HL-60/S4 treated with phorbol 12-myristate 13-acetate at 8.2 ng/mL for 4 days and 3 days (cell line): ENCODE measurements around the gene RAI14.
"Not testable (repeated sequence)": the region's sequence is repeated elsewhere in the genome, so short reads cannot be mapped to it uniquely, and the experiment has no call there.

Experiments used
- in situ Hi-C: fragments of 300-500 bp; cut with MboI; formaldehyde crosslinking; loops from 2 replicates; pipeline ENCODE4 v1.15.0; 2022; ENCODE audit warnings: low sequenced_read_pairs

The RAI14 gene

DNA sequence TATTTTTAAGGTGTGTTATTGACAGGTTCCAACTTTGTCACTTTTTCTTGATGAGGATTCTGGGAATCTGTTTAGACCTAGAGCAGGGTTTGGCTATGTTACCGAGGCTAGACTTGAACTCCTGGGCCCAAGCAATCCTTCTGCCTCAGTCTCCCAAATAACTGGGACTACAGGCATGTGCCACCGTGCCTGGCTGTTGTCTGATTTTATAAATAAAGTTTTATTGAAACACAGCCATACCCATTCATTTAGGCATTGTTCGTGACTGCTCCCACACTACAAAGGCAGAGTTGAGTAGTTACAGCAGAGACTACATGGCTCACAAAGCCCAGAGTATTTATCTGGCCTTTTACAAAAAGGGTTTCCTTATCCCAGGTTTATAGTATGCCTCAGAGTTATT lies 102.4 kb downstream of the RAI14 start:
- in situ Hi-C loops = no loop called here

DNA sequence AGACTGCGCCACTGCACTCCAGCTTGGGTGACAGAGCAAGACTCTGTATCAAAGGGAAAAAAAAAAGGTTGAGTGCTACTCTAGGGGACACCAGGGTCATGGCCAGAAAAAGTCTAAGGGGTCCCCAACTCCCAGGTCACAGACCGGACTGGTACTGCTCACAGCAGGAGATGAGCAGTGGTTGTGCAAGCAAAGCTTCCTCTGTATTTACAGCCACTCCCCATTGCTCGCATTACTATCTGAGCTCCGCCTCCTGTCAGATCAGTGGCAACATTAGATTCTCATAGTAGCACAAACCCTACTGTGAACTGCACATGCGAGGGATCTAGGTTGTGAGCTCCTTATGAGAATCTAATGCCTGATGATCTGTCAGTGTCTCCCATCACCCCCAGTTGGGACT lies 103.1 kb downstream of the RAI14 start:
- in situ Hi-C loops = not testable (repeated sequence)

DNA sequence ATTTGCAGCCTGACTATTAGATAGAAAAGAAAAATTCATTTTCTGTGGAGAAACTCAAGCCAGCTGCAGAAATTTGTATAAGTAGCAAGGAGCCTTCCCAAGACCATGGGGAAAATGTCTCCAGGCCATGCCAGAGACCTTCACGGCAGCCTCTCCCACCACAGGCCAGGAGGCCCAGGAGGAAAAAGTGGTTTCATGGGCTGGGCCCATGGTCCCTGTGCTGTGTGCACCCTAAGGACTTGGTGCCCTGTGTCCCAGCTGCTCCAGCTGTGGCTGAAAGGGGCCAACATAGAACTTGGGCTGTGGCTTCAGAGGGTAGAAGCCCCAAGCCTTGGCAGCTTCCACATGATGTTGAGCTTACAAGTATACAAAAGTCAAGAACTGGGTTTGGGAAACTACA lies 109.5 kb downstream of the RAI14 start:
- in situ Hi-C loops = no loop called here

DNA sequence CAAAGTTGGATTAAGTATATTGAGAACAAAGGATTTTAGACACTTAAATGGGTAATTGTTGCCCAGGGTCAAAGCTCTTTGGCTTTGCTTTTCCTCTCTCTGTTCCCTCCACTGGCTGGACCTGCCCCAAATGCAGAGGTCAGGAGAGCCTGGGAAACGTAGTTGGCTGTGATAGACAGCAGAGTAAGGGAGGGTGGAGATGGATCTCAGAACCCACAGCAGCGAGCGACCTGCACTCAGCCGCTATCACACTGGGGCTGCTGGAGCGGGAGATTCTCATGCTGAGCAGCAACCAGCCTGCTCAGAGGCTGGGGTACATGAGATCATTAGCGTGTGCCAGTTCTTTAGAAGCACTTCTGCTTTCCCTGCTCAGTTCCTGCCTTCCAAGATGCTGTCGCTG lies 111.1 kb downstream of the RAI14 start:
- in situ Hi-C loops = no loop called here

DNA sequence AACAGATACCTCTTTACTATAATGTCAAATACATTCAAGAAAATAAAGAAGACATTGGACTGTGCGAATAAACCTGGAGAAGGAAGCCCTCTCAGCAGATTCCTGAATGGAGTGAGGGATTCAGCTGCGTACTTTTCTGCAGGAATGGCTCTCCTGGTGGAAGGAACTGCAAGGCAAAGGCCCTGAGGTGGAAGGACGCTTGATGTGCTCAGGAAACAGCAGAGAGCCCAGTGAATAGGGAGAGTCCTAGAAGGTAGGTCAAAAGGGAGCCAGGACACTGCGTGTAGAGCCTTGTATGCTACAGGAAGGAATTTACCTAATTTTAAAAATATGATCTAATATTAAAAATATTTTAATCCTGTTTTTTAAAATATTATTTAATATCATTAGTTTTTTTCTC lies 114.4 kb downstream of the RAI14 start:
- in situ Hi-C loops = no loop called here

DNA sequence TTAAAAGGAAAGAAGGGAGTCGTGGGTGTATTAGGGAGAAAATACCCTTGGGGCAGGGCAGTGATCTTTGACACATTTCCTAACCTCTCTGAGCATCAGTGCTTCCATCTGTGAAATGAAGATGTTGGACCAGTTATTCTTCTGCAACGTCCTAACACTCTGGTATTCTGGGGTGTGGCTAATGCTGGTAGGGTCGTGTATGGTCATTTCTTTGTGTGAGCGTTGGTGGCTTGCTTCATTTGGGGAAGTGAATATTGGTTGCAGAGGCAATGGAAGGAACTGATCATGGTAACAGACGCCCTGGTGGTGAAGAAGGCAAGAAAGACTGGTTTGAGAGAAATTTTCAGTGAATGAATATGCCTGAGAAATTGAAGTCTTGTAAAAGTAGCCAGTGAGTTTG lies 114.9 kb downstream of the RAI14 start:
- in situ Hi-C loops = no loop called here

DNA sequence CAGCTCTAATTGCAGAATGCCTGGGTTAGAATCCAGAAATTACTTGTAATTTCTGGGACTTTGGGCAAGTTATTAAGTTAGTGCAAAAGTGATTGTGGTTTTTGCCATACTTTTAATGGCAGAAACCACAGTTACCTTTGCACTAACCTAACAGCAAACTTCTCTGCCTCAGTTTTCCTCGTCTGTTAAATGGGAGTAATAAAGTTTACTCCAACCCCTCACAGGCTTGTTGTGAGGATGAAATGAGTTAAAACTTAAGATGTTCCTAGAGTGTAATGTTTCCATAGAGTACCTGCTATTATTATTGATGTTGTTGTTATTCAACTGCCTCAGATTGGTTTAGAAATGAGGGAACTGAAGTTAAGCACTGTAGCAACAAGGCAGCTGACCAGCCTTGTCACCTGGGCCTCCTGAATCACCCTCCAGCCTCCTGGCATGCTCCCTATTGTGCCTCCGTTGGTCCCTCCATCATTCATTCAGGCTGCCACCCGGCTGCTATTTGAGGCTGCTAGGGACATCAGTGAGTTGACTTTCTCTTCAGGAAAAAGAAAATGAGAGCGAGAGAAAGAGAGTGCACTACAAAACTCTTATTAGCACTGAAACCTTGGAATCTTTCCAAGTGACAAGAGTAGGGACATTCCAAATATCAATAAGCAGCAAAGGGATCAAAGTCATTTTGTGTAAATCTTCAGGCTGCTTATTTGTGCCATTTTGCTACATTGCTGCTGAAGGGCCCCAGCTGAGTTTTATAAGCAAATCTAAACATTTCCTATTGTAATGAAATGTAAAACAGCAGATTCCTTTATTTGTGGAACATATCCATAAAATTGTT lies 116.4 kb downstream of the RAI14 start:
- in situ Hi-C loops = no loop called here

DNA sequence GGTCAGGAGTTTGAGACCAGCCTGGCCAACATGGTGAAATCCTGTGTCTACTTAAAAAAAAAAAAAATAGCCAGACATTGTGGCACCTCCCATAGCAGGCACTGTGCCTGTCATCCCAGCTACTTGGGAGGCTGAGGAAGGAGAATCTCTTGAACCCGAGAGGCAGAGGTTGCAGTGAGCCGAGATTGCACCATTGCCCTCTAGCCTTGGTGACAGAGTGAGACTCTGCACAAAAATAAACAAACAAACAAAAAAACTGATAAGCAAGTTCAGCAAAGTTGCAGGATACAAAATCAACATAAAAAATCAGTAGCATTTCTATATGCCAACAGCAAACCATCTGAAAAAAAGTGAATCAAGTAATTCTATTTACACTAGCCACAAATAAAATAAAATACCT lies 118.0 kb downstream of the RAI14 start:
- in situ Hi-C loops = no loop called here

DNA sequence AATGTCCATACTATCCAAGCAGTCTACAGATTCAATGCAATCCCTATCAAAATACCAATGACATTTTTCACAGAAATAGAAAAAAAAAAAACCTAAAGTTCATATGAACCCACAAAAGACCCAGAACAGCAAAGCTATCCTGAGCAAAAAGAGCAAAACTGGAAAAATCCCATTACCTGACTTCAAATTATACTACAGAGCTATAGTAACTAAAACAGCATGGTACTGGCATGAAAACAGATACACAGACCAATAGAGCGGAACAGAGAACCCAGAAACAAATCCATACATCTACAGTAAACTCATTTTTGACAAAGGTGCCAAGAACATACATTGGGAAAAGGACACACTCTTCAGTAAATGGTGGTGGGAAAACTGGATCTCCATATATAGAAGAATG lies 118.5 kb downstream of the RAI14 start:
- in situ Hi-C loops = not testable (repeated sequence)

DNA sequence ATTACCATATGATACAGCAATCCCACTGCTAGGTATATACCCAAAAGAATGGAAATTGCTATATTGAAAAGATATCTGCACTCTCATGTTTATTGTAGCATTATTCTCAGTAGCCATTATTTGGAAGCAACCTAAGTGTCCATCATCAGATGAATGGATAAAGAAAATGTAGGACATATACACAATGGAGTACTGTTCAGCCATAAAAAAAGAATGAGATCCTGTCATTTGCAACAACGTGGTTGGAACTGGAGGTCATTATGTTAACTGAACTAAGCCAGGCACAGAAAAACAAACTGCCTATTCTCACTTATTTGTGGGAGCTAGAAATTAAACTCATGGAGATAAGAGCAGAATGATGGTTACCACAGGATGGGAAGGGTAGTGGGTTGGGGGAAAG lies 119.8 kb downstream of the RAI14 start:
- in situ Hi-C loops = no loop called here

DNA sequence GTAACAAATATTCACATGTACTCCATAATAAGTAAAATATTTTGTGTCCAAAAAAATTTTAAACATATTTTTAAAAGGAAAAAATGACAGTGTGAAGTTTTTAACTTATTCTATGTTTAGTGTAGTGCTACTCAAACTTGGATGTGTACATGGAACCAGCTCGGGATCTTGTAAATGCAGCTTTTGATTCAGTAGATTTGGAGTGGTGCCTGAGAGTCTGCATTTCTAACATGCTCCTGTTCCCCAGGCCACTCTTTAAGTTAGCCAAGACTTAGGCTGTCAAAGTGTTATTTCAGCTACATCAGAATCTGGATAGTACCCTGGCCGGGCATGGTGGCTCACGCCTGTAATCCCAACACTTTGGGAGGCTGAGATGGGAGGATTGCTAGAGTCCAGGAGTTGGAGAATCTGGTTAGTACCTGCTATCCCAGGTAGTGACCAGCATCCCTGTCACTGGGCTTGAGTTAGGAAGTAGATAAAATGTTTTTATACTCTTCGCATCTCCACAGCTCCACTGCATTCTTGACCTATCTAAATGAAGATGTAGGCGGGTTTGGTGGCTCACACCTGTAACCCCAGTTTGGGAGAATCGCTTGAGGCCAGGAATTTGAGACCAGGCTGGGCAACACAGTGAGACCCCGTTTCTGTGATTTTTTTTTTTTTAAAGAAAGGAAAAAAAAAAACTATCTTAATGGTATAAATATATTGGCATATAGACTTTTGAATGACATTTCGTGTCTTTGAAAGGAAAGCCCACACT lies 122.1 kb downstream of the RAI14 start:
- in situ Hi-C loops = no loop called here

DNA sequence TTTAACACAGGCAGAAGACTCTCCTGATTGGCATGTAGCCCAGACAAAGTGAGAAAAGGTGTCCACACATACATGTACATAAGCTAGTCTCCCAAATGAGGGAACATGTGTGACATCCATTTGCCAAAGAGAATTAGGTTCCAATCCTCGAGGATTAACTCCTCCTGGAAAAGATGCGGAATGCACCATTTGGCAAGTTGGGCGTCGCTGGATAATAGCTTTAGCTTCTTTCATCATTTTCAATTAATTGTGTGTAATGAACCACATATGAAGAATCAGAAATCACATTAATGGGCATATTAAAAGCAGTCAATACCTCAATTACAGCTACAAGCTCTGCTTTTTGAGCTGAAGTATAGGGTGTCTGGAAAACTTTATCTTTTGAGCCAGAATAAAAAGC lies 127.8 kb downstream of the RAI14 start:
- in situ Hi-C loops = not testable (repeated sequence)

DNA sequence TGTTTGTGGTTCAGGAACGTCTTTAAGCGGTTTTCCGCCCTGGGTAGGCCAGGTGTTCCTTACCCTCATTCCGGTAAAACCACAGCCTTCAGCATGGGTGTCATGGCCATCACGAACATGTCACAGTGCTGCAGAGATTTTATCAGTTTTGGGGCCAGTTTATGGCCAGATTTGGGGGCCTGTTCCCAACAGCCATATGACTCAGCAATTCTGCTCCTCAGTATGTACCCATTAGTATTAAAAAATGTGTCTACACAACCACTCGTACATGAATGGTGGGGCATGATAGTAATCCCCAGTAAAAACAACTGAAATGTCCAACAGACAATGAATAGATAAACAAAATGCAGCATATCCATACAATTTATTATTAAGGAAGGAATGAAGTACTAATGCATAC lies 130.9 kb downstream of the RAI14 start:
- in situ Hi-C loops = no loop called here

DNA sequence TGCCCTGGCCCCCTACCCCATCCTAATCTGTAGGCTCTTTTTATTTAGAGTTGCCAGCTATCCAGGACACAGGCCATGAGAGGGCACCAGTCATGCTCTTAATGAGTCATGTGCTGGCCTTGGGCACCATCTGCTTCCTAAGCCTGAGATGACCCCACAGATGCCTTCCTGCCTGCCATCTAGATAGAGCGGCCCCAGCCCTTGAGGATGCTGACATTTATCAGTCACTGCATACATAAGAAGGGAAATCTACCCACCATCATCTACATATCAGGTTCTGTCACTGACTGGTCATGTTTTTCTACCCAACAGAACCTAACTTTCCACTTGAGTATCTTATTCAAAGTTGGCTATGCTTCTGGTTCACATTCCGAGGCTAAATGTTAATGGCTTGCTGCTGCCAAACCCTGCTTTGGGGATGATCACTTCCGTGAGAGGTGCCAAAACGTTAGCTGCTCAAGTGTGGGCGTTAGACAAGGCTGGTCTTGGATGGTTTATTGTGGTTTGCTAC lies 132.9 kb downstream of the RAI14 start:
- in situ Hi-C loops = no loop called here

DNA sequence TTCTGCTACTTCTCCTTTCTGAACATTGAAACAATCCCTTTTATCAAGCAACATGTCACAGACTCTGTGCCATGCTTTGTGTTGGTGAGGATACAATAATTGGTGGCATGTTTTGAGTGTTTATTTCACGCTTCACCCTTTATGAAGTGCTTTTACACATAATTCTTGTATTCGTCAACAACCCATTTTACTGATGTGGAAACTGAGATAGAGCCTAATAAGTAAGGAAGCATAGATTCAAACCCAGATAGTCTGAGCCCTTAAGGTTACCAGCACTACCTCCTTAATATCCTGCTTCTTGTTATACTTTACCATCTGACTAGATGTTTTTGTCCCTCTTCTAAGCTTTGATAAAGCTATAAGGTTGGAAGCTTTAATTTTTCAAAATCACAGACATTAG lies 133.5 kb downstream of the RAI14 start:
- in situ Hi-C loops = no loop called here

DNA sequence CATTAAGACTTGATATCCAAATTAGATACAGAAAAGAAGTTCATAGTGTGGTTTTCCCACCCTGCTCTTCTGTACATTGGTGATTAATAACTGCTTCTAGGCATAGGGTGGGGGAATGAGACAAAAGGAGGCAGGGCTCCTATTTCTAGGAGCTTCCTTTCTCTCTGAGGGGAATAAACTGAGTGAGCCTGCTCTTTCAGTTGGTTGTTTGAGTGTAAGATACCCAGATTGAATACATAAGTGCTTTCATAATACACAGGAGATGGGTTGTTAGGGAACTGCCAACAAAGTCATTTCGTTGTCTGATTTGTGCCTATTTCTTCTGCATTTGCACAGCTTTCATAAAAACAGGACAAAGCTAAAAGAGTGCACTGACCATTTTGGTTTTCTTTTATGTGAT lies 133.9 kb downstream of the RAI14 start:
- in situ Hi-C loops = no loop called here

DNA sequence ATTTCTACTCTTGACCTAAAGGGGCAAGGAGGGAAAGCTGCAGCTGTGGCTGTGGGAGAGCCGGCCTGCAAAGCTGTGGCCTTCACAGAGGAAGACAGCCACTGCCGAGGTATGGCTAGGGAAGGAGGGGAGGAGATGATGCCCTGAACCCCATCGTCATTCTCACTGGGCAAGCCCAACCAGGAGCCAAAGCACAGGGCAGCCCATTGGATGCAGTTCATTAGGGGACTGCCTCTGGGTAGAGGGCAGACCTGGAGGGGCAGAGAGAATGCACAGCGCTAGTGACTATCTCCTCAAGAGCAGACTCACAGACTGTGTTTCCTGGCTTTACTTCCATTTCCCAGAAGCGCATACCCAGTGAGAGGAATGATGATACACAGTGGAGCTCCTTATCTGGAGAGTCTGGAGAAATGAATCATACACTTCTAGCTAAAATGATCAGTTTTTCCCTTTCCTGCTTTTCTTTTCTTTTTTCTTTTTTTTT lies 135.7 kb downstream of the RAI14 start:
- in situ Hi-C loops = no loop called here

DNA sequence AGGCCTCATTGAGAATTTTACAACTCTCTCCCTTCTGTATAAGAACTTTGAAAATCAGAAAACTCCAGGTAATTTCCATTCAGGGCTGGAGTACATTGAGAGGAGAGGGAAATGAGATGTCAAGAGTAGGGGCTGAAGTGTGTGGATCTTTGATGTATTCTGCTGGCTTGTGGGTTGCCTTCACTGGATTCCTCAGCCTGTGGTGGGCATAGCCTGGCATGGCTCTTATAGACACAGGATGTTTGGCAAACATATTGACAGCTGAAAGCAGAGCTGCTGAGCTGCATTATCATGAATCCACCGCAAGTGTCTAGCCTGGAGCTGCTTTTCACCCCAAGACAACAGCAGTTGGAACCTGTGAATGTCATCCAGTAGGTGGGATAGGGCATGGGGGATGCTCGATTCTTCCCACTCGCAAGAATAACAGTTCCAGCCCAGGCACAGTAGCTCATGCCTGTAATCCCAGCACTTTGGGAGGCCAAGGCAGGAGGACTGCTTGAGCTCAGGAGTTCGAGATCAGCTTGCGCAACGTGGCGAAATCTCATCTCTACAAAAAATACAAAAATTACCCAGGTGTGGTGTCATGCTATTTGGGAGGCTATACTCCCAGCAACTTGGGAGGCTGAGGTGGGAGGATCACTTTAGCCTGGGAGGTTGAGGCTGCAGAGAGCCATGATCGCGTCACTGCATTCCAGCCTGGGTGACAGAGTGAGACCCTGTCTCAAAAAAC lies 146.9 kb downstream of the RAI14 start:
- in situ Hi-C loops = no loop called here

DNA sequence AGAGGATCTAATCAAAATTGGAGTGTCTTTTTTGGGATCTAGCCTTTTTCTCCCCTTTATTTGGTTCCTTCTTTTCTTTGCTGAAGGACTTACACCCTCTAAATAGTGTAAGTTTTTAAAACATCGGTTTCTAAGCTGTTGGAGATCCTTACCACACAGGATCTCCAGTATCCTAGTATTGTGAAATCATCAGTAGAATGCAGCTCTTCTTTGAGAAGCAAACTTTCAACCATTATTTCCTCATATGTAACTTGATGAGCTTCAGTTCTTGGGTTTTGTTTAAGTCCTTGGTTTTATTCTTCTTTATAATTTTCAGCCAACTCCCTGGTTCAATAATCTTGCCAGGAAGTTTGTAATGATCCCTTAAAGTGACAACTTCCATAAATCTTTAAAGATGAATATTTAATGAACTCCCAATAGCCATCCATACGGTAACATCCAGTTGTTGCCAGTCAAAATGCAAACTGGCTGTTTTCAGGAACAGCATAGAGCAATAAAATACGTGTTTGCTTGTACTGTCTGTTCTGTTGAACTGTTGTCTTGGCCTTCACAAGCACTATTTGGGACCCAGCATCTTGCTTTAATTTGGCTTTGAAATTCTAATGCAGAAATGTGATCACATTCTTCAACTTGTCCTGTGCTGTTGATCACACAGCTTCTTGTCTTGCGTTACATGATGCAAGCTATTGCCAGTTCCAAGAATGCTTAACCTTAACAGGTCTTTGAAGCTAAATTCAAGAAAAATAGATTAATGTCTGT lies 148.0 kb downstream of the RAI14 start:
- in situ Hi-C loops = no loop called here

DNA sequence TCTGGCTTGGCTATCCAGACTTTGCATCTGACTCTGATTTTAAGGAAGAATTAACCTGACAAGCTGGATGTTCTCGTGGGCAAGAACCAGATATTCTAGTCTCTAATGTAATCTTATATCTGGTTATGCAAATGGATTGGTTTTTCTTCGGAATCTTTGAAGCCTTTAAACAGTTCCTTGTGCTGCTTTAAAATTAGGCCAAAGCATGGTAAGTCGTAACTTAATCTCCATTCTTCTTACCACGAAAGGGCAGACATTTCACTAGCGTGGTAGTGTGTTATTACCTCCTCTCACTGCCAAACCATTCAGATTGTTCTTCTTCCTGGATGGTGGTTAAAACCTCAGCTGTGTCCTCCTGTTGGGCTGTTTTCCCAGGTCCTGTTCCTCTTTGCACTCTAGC lies 148.8 kb downstream of the RAI14 start:
- in situ Hi-C loops = no loop called here

DNA sequence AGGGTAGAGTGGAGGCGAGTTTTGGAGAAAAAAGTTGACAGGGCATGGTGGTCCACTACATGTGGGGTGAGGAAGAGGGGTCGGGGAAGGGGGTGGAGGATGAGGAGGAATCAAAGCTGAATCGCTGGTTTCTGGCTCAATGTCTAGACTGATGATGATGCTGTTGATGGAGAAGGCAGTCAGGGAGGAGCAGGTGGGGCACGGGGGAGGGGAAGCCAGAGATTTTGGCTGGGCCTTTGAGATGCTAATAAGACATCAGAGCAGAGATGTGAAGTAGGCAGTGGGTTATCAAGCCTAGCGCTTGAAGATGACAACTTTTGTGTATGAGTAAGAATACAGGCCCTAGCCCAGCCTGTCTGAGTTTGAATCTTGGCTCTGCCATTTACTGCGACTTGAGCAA lies 150.4 kb downstream of the RAI14 start:
- in situ Hi-C loops = no loop called here
